Measurements from ENCODE around the gene NKD1.

The NKD1 gene

GRCh38 chr16:50600582-50601283, 52.5 kb downstream of the NKD1 start:
- no peak for DNase-seq (ENCODE audit: low read depth in 3 of 3)

DNA sequence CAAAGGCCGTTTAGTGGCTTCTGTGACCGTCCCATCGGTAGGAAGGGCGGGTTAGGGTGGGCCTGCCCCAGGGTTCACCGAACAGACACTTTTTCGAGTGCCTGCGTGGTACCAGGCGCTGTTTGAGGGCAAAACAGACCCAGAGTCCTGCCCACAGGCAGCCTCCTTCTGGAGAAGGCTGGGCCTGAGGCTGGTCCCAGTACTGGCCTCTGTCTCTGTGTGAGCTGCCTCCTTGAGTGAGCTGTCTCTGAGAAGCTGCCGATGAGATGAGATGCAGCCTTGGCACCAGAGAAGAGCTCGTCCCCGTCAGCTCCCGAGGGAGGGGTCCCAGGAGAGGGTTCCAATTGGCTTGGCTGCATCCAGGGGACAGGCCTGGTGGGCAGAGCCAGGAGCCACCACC, 53.1 kb downstream of the NKD1 start:
- DNase-seq (ENCODE audit: low read depth in 3 of 3) = no peak

GRCh38 chr16:50602126-50602525, 53.9 kb downstream of the NKD1 start:
- DNase-seq (ENCODE audit: low read depth in 3 of 3) = no peak

DNA sequence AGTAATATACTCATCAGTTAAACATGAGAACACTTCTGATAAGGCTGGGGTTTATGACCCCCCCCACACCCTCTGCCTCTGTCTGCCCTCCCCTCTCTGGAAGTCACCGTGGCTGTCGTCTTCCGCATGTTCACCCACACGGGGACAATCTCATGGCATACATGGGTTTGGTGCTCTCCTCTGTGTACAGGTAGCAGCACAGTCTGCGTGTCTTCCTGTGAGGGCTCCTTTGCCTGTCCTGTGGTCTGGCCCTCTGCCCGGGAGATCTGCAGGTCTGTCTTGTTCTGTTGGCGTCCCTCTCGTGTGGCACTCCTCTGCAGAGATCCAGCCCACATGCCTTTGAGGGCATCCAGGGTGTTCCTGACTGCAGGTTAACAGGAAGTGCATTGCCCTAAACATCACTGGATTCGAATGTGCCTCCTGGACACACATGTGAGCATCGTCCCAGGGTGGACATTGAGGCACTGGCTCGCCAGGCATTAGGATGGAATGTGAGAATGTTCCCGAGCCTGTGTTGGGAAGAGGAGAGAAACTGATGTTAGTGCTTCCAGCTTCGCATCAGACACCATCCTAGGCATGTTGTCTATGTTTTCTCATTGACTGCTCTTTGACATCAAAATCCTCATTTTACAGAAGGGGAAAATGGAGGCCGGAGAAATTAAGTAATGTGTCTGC, 54.5 kb downstream of the NKD1 start:
- DNase-seq (ENCODE audit: low read depth in 3 of 3) = no peak

GRCh38 chr16:50603206-50604064, 55.2 kb downstream of the NKD1 start:
- DNase-seq (ENCODE audit: low read depth in 3 of 3) = no peak

DNA sequence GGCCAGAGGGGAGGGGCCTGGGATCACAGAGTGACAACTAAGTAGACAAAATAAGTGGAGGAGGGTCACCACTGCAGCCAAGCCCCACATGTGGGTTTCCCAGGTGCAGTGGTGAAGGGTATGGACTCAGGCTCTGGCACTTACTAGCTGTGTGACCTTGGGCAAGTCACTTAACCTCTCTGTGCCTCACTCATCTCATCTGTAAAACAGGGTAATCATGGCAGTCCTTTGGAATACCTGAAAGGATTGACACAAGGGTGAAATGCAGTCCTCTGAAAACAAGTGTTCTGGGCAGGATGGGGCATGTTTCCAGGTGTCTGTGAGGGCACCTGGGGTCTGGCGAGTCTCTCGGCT, 55.8 kb downstream of the NKD1 start:
- DNase-seq (ENCODE audit: low read depth in 3 of 3) = no peak

DNA sequence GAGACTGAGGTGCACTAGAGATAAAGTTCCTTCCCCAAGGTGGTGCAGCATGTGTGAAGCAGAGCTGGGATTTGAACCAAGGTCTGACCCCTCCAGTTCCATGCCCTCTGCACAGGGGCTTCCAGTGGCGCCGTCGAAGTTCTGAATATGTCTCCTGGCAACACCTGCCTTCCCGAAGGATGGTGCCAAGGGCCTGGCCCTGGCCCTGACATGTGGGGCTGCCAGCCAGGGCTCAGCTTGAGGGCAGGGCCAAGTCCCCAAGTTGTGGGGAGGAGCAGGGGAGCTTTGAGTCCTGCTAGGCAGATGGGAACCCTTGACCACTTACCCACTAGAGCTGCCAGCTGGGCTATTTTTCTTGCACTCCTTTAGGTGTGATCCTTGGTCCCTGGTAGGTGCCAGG, 56.4 kb downstream of the NKD1 start:
- DNase-seq (ENCODE audit: low read depth in 3 of 3) = no peak

- no peak for DNase-seq (ENCODE audit: low read depth in 3 of 3)
These were observed 57.7 kb downstream of the NKD1 start for GRCh38 chr16:50605733-50606430.

- DNase-seq (ENCODE audit: low read depth in 3 of 3) = no peak
These were observed 58.3 kb downstream of the NKD1 start for GRCh38 chr16:50606431-50607050.

DNA sequence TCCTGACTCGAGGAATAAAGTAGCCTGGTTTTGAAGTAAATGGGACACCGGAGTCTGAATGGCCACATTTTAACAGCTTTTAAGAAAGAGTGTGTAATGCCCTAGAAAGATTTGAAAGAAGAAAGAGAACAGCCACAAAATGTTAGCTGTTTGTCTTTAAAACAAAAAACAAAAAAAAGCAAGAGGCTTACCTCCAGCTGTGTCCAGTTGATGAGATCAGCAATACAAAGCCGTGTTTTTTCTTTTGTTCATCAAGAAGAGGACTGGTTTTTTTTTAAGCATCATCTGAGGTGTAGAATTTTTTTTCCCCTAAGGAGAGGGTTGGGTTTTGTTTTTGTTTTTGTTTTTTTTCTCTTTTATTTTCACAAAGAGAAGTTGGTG, 58.8 kb downstream of the NKD1 start:
- DNase-seq (ENCODE audit: low read depth in 3 of 3) = no peak

- DNase-seq (ENCODE audit: low read depth in 3 of 3) = no peak
These were observed 59.3 kb downstream of the NKD1 start for GRCh38 chr16:50607447-50607846.

GRCh38 chr16:50607970-50608557, 59.9 kb downstream of the NKD1 start:
- no peak for DNase-seq (ENCODE audit: low read depth in 3 of 3)

GRCh38 chr16:50609049-50609448, 60.9 kb downstream of the NKD1 start:
- DNase-seq (ENCODE audit: low read depth in 3 of 3) = no peak

DNA sequence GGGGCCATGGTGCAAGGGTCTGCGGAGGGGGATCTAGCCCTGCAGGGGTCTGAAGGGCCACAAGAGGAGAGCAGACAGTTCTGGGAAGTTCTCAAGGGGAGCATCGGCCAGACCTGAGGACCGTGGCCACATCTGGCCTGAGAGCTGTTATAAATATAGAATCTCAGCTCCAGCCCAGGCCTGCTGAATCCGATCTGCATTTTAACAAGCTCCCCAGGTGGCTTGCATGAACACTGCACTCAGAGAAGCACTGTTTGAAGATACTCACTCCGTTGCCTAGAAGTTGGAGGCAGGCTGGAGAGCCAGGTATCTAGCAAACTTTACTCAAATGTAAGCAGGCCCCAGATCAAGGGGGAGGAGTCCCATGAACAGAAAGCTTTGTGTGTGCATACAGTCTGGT, 61.3 kb downstream of the NKD1 start:
- no peak for DNase-seq (ENCODE audit: low read depth in 3 of 3)

GRCh38 chr16:50610331-50611262, 62.4 kb downstream of the NKD1 start:
- DNase-seq (ENCODE audit: low read depth in 3 of 3) = no peak

- DNase-seq (ENCODE audit: low read depth in 3 of 3) = no peak
These were observed 63.2 kb downstream of the NKD1 start for GRCh38 chr16:50611332-50611934.

DNA sequence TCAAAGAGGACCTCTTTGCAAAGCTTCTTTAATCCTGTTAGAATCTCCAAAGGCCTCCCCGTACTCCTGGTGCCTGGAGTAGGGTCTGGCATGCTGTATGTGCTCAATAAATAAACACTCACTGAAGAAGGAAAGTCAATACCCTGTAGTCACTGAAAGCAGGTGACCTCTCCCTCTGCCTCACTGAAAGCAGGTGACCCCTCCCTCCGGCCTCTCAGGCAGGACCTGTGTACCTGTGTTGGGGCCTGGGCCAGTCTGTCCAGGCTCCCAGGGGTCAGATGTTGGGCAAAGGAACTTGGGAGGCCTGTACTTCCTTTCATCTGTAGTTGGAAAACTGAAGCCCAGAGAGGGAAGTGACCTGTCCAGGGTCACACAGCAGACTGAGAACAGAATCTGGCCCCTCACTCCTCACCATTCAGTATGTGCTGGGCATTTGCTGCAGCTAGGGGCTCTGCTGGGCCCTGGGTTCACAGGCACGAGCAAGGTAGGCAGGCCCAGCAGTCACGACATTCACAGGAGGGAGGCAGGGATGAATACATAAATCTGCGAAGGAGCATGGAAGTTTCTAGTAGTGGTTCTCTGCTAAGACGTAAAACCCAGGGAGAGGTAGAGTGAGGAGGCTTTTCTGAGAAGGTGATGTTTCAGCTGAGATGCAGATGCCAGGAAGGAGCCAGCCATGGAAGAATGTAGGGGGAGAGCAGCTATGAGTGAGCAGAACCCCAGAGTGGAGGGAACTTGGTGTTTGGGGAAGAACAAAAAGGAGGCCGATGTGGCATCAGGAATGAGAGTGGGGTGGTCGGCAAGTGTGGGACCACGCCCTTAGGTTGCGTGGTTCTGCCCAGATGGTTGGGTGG, 64.0 kb downstream of the NKD1 start:
- DNase-seq (ENCODE audit: low read depth in 3 of 3) = no peak

DNA sequence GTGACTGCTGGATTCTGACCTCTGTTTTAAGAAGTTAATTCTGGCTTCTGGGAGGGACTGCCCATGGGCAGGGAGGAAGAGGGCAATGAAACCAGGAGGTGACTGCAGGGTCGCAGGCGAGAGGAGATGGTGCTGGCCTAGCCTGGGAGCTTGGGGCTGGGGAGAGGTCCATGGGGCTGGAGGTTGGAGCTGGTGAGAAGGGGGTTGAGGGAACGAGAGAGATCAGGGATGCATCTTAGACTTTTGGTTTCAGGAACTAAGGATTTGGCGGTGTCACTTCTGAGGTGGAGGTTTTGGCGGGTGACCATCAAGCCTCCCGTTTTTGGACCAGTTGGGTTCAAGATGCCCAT, 64.6 kb downstream of the NKD1 start:
- DNase-seq (ENCODE audit: low read depth in 3 of 3) = no peak

Measured in stimulated activated CD4-positive, alpha-beta T cell treated with anti-CD3 and anti-CD28 coated beads, TNF-alpha, amount 100 ng/mL, for 48 hours (primary cell).